Body of pancreas (tissue), 4 donors: ENCODE measurements around the gene MB21D2.

Experiments used
- POLR2A ChIP-seq, 3 donors: fragments of 450-650 bp; IDR thresholded peaks; one replicate each; pipeline ENCODE4 v1.6.1; 2016; ENCODE audit warnings: antibody characterized with exemption in 3 of 3, mild to moderate bottlenecking in 2 of 3
- TF ChIP-seq, protein P1 (sequence below), 7 experiments: fragments of 450-650 bp in 4 of 7; fragments of 200-600 bp in 3 of 7; sonication (generic) in 3 of 7; IDR thresholded peaks; one replicate each; pipeline ENCODE4 v1.5.1; 2016 to 2019; ENCODE audit warnings: antibody characterized with exemption in 7 of 7

DNA sequence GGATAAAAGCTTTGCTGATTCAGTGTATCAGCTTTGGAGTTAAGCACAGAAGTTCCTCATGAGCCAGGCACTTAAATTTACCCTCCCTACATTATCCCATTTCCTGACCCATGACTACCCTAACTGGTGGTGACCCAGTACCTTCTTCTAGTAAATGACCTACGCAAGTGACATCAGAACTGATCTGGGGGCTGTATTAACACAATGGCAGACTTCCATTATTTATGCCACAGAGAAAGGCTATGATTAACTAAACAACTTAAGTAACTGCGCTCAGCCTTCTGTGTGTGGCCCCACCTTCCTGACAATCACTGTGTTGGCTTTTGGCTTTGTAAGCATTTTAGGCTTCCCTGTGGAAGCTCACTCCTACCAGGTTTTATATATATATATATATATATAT, 1.9 kb downstream of the MB21D2 start:
- TF ChIP-seq, protein P1, sequence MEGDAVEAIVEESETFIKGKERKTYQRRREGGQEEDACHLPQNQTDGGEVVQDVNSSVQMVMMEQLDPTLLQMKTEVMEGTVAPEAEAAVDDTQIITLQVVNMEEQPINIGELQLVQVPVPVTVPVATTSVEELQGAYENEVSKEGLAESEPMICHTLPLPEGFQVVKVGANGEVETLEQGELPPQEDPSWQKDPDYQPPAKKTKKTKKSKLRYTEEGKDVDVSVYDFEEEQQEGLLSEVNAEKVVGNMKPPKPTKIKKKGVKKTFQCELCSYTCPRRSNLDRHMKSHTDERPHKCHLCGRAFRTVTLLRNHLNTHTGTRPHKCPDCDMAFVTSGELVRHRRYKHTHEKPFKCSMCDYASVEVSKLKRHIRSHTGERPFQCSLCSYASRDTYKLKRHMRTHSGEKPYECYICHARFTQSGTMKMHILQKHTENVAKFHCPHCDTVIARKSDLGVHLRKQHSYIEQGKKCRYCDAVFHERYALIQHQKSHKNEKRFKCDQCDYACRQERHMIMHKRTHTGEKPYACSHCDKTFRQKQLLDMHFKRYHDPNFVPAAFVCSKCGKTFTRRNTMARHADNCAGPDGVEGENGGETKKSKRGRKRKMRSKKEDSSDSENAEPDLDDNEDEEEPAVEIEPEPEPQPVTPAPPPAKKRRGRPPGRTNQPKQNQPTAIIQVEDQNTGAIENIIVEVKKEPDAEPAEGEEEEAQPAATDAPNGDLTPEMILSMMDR (IDR thresholded peaks at IDR 0.05) = no peak
- no peak for TF ChIP-seq POLR2A (IDR thresholded peaks at IDR 0.05)
